ENCODE results near the gene ATP9A.

Gene ATP9A

DNA sequence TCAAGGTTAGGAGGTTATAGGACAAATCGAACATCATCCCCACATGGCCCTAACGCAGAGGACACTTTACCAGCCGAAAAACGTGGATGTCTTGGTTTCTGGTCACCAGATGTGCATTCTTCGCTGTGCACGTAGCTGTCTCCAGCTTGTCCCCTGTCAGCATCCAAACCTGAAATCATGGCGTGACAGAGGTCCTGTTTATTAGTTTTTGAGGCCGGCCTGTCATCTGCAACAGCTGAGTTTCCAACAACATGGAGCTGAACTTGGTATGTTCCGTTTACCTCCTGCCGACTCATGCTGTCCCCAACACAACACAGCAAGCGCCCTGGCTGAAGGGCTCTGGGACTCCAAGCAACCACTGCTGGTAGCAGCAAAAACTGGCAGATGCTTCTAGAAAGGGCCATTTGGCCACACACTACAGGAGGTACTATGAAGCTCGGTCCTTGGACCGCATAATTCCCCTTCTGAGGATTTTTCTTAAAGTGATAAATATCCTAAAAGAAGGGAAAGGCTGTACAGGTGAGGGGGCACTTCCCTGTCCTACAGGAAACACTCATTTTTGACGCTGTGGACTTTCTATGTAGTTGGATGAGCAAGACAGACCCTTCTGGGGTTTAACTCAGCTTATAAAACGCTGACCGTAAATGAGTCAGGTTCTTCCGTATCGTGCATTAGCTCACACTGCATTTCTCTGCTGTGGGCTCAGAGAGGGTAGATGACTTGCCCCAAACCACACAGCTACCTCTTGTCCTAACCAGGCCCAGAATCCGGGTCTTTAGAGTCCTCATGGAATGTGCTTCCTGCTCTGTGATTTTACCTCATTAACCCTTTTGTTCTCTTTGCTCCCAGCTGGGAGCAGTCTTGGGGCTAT is 146.0 kb downstream of the ATP9A start:
- DNase-seq, result no peak

DNA sequence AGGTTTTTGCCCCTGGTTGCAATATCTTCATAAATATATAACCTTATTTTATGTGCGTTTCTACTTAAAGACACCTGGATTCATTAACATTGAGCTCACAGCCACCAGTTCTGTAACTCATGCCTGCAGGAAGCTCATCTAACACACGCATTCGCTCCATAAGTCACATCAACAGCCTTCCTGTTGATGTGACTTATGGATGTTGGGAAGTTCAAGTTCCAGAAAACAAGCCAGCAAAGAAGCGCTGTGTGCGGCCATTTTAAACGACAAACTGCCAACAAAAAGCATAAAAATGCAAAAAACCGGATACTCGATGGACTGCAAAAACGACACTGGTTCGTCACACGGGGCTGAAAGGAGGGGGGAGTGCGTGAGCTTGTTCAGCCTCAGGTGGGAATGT is 147.8 kb downstream of the ATP9A start:
- DNase-seq, result no peak

- DNase-seq, result no peak
These were observed 152.1 kb downstream of the ATP9A start for GRCh38 chr20:51616060-51616459.

- DNase-seq, result no peak
These were observed 153.5 kb downstream of the ATP9A start for GRCh38 chr20:51614687-51615086.

GRCh38 chr20:51613580-51613979 is 154.6 kb downstream of the ATP9A start:
- DNase-seq, result no peak

GRCh38 chr20:51612896-51613295 is 155.3 kb downstream of the ATP9A start:
- DNase-seq, result no peak

DNA sequence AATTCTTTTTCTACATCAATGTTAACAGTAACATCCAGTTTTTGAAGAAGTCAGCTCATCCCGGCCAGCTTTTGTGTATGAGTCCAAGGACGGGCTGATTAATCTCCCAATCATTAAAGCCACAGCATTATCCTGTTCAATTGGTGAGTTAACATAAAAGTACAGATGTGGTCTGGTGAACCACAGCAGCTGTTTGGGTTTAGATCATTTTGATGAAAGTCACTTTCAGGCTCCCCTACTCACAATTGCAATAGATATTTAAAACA is 156.6 kb downstream of the ATP9A start:
- DNase-seq, result no peak

DNA sequence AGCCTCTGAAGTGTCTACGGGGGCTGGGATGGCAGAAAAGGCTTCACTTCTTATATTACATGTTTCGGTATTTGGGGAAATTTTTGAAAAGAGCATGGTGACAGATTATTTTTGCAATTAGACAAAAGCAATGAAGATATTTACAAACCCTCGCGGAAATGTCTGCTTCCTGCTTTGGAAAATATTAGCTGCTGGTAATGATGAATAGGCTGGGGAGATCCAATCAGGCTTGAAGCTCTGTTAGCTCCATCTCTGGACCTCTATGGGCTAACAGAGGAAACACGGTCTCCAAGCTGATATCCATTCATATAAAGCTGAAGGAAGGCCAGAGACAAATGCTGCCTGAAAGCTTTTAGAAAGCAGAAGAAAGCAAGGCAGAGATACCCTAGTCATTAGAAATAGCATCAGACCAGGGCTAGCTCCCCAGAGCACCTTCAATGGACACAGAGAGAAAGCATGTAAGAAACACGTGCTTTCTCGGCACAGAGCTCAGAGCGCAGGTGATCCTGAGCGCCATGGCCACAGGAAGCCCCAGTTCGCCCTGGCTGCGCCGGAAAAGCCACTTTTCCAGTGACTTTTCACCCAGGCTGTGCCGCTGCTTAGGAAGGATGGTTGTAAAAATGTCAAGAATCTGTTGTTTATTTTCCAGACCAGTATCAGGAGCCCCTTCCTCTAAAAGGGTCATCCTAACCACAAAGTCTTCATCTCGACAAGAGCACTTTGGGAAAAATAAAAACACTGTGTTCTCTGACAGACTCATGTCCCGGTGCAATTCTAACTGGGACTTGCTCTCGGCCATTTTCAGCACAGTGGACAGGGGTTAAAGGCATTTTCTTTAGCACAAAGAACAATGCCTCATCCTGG is 157.2 kb downstream of the ATP9A start:
- no peak for DNase-seq

DNA sequence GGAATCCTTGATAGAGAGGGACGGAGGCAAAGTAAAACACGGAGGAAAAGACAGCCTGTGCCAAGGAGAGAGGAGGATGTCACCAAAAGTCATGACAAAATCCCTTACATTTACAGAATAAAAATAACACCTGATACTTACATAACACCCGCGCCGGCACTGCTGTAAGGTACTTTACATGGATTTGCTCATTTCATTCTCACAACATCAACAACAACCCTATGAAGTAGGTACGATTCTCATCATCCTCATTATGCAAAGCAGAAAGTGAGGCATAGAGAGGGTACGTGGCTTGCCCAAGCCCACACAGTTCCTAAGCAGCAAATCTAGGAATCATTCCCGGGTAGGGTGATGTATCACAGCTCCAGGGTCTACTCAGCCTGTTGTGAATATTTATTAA is 158.1 kb downstream of the ATP9A start:
- DNase-seq, result no peak

GRCh38 chr20:51609251-51609650 is 158.9 kb downstream of the ATP9A start:
- DNase-seq, result no peak

GRCh38 chr20:51608061-51608460 is 160.1 kb downstream of the ATP9A start:
- DNase-seq, result no peak

DNA sequence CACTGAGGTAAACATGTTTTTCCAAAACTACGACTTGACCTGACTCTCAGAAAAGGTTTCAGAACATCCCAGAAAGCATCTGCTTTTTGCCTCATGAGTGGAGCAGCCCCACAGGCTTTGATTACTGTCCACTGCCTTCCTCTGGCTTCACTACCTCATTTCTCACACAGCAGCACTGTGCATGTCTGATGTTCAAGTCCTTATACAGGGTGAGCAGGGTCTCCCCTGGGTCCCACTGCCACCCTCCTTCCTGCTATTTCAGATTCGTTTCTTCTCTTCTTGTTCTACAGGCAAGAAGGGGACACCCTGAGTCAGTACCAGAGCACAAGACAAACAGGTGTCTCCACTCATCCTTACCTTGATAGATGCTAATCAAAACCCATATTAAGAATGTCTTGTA is 161.0 kb downstream of the ATP9A start:
- DNase-seq, result no peak

GRCh38 chr20:51604851-51605250 is 163.3 kb downstream of the ATP9A start:
- no peak for DNase-seq

GRCh38 chr20:51602131-51602530 is 166.1 kb downstream of the ATP9A start:
- DNase-seq, result no peak

GRCh38 chr20:51600950-51601349 is 167.2 kb downstream of the ATP9A start:
- no peak for DNase-seq

DNA sequence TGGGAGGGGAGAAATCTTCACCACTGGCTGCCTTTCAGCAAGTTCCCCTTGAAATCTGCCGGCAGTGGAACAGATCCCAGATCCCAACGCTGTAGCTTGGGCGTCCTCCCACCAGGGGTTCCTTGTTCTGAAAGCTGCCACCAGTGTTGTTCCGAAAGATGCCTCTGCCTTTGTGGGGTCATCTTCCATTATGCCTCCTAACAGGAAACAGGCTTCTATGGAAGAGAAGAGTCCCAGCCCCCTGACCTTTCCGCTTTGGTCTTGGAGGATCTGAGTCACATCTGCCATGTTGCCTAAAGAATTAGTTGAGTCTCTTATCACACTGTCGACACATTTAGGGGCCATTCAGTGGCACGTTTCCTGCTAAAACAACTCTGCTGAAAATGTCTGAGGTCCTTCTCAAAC is 168.2 kb downstream of the ATP9A start:
- no peak for DNase-seq

GRCh38 chr20:51598556-51598955 is 169.6 kb downstream of the ATP9A start:
- no peak for DNase-seq

DNA sequence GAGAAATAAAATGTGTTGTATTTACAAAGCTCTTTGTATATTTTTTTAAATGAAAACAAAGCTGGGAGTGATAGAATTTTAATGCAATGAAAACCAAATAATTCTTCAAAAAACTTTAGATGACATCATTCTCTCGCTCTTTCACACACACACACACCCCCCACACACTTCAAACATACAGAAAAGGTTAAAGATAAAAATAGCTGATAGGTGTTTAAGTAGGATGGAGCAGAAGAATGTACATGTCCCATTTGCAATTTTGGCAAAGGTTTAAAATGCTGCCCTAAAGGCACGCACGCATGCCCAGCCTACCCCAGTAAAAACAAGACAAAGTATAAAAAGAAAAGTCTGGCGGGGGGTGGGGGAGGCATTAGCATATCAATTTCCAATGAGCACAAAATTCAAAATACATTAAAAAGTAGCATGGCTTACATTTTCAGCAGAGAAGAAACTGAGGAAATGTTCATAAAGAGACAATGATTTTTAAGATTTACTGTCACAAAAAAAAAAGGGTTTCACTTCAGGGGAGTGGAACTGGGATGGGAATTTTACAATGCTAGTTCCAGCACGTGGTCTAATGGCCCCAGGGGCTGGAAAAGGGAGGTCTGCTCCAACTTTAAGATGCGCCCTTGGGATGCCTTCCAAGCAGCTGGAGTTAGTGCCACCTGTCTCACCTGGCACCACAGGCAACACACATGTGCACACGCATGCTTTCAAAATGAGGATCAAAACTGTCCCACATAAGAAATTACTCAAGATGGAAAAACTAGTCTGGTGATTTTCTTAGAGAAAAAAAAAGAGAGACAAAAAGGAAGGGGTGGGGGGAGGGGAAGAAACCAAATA is 170.6 kb downstream of the ATP9A start:
- DNase-seq, result no peak

DNA sequence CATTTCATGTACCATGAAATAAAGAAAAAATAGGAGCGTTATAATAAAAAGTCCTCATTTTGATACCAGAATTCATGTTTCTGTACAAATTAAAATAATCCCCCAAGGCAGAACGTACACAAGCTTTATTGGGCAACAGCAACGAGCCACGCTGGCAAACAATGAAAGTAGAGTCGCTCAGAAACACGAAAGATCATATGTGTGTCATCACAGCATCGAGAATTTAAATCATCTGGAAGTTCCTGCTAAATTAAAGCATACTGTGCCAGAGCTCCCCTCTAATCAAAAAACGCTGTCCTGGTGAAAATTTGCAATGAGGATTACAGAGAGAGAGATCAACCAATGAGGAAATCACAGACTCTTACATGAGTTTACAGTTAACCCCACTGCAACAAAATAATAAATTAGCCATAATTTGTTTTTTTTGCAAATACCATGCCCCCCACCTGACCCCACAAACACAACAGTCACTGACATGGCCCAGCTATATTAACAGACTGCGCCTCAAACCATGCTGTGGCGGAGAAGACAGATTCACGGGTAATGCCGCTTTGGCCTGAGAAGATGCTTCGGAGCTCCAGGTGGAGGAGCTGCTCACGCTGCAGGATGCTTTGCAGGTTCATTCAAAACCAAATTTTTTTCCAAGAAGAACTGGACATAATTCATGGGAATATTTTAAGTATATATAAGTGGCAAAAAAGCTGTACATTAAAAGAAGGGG is 171.4 kb downstream of the ATP9A start:
- no peak for DNase-seq

- no peak for DNase-seq
These were observed 172.4 kb downstream of the ATP9A start for GRCh38 chr20:51595744-51596143.

DNA sequence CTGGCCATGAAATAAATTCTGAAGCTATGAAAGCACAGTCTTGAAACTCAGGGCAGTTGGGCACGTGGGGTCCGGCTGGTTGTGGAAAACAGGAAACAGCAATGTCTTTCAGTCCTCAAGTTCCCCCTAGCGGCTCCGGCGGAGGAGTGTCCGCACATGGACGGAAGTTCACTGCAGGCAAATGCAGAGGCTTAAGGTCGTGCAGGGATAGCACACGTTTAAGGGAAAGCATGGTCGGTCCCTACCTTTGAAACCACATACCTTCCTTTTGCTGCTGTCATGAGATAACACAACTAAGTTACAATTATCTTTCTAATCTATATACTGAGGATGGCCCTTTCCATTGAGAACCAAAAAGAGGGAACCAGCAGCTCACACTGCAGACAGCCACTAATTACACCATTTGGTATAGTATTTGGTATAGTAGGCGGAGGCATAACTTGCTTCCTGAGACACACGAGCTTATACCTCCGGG is 173.1 kb downstream of the ATP9A start:
- peak; percentile 27 for DNase-seq

GRCh38 chr20:51594236-51595057 is 173.7 kb downstream of the ATP9A start:
- no peak for DNase-seq

Data from SIG-M5 (cell line).